ENCODE measurements around the gene OR2AJ1.

The OR2AJ1 gene

DNA sequence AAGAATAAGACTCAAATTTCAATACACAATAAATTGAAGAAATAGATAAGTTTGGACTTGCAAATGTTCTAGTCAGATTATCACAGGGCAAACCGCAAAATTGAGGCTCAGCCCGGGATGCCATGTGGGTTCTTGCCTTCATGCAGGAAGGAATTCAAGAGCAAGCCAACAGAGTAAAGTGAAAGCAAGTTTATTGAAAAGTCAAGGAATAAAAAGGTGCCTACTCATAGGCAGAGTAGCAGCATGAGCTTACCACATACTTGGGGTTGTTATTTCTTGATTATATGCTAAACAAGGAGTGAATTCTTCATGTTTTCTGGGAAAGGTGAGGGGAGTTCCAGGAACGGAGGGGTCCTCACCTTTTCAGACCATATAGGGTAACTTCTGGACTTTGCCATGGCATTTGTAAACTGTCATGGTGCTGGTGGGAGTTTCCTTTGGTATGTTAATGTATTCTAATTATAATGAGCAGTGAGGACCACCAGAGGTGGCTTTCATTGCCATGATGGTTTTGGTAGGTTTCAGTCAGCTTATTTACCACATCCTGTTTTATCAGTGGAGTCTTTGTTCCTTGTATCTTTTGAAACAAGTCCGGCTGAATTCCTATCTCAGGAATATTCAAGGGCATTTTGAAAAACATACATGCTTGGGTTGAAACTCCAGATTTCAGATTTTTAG is 38.4 kb downstream of the OR2AJ1 start:
- TF ChIP-seq, protein P1, sequence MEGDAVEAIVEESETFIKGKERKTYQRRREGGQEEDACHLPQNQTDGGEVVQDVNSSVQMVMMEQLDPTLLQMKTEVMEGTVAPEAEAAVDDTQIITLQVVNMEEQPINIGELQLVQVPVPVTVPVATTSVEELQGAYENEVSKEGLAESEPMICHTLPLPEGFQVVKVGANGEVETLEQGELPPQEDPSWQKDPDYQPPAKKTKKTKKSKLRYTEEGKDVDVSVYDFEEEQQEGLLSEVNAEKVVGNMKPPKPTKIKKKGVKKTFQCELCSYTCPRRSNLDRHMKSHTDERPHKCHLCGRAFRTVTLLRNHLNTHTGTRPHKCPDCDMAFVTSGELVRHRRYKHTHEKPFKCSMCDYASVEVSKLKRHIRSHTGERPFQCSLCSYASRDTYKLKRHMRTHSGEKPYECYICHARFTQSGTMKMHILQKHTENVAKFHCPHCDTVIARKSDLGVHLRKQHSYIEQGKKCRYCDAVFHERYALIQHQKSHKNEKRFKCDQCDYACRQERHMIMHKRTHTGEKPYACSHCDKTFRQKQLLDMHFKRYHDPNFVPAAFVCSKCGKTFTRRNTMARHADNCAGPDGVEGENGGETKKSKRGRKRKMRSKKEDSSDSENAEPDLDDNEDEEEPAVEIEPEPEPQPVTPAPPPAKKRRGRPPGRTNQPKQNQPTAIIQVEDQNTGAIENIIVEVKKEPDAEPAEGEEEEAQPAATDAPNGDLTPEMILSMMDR (IDR thresholded peaks at IDR 0.05; ENCODE audit: low read depth, low read length), result no peak
- H3K4me3 ChIP-seq (ENCODE audit: low read depth, low read length), result no peak overlapping the region
- no peaks in the 10 kb centered on the region for H3K36me3 ChIP-seq
- H3K9me3 ChIP-seq, result no peaks in the 10 kb centered on the region
- no peaks in the 10 kb centered on the region for H3K27me3 ChIP-seq
- H3K4me1 ChIP-seq, result no peaks in the 10 kb centered on the region
- no peak for DNase-seq

DNA sequence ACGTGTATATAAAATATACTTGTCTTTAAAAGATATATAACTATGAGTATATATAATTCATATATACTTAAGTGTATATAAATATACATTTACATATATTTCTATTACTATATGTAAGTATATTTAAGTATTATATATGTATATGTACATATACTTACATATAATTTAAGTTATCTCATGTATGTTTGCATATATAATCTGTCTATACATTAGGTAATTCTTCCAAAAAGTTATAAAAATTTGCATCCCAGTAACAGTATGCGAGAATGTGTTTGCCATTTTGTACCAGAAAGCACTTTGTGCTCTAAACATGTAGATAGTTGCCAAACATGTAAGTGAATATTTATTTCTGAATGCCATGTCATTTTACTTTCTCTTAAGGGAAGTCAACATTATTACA is 40.2 kb downstream of the OR2AJ1 start, which contains the start of gene OR2AK2:
TSS of gene OR2AK2 (plus strand) at position 301 of the 400 bp plus-strand sequence. CDS start 144 bp downstream, outside the sequence.
- no peaks in the 10 kb centered on the region for H3K4me1 ChIP-seq

DNA sequence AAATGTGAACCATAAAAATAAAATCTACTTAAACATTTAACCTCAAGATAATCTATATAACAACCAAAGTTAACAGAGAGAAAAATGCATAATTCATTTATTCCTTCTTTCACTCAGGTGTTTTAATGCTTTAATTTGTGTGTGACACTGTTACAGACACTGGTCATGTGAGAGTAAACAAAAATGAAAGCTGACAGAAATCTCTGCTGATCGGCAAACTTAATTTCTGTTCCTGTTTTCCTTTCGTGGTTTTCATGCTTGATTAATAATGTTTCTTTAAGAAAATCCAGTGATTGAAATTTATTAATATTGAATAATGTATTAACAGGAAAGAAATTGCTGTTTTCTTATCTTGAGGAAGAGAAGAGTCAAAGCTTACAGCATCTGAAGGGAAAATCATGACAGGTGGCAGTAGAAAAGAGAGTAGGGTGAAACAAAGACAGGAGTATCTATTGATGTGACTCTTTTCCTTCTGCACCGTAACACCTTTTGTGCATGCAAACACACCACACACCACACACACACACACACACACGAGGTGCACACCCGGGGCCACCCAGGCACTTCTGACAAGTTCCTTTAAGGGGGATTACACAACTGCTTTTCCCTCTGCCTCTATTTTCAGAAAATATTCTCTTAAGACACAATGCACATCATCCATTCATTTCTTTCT is 42.0 kb downstream of the OR2AJ1 start:
- no peaks in the 10 kb centered on the region for H3K4me1 ChIP-seq
- no peaks in the 10 kb centered on the region for H3K36me3 ChIP-seq
- no peaks in the 10 kb centered on the region for H3K27me3 ChIP-seq
- H3K9me3 ChIP-seq, result no peaks in the 10 kb centered on the region
- TF ChIP-seq, protein P1 (IDR thresholded peaks at IDR 0.05; ENCODE audit: low read depth, low read length), result no peak
- DNase-seq, result no peak
- no peak overlapping the region for H3K4me3 ChIP-seq (ENCODE audit: low read depth, low read length)

More for the DNA sequence above, 40.2 kb downstream of the OR2AJ1 start, which contains the start of gene OR2AK2:
- Histone ChIP-seq H3K36me3 (no peaks in the 10 kb centered on the region), H3K9me3 (no peaks in the 10 kb centered on the region), H3K4me3 (ENCODE audit: low read depth, low read length) (no peak within 1 kb of the TSS), H3K27me3 (no peaks in the 10 kb centered on the region)
- no peak for DNase-seq
- TF ChIP-seq, protein P1 (IDR thresholded peaks at IDR 0.05; ENCODE audit: low read depth, low read length), result no peak

All from BE2C (cell line).